ENCODE data around the gene NADK2.

The NADK2 gene

GRCh38 chr5:36246036-36246800 lies 4.5 kb upstream of the NADK2 start:
- DNase-seq (ENCODE audit: low spot score), result no peak

GRCh38 chr5:36244076-36244475 lies 2.4 kb upstream of the NADK2 start:
- no peak for DNase-seq (ENCODE audit: low spot score)

GRCh38 chr5:36243653-36244052 lies 1.9 kb upstream of the NADK2 start:
- no peak for DNase-seq (ENCODE audit: low spot score)

GRCh38 chr5:36242534-36243485 lies 1.1 kb upstream of the NADK2 start:
- peak; percentile 5 for DNase-seq (ENCODE audit: low spot score)

- peak; percentile 60 for DNase-seq (ENCODE audit: low spot score)
These were observed 720 bp downstream of the NADK2 start for GRCh38 chr5:36240779-36241630.

- DNase-seq (ENCODE audit: low spot score), result peak; percentile 9
These were observed 2.1 kb downstream of the NADK2 start for GRCh38 chr5:36239370-36240293.

- no peak for DNase-seq (ENCODE audit: low spot score)
These were observed 3.0 kb downstream of the NADK2 start for GRCh38 chr5:36238502-36239295.

GRCh38 chr5:36237751-36238150 lies 4.0 kb downstream of the NADK2 start:
- DNase-seq (ENCODE audit: low spot score), result no peak

DNA sequence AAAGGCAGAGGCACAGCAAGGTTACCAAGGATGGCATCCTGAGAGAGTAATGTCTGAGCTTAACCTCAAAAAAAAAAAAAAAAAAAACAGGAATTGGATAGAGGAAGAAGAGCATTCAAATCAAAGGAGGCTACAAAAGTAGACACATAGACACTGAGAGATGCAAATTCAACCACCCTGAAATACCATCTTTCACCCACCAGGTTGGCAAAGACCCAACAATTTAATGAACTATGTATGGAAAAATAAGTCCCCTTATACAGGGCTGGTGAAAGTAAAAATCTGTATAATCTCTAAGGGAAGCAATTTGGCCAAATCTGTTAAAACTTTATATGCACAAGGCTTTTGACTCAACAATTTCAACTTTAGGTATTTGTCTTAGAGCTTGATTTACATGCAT lies 4.9 kb downstream of the NADK2 start:
- DNase-seq (ENCODE audit: low spot score), result peak; percentile 49

DNA sequence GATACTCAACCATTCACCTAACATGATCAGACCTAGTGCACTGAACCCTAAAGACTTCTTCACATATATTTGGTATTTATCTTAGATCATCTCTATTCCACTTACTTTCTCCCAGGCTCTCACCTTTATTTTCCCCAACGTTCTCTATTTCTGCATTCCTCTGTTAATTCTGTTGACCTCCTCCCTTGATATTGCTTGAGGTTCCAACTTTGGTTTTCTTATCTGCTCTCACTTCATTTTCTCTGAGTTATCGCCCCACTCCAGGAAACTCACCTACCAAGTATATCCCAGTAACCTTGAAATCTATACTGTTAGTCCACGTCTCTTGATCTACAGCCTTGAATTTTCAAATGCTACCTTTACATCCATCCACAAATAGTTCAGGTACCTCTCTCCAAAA lies 9.2 kb downstream of the NADK2 start:
- DNase-seq (ENCODE audit: low spot score), result no peak

- DNase-seq (ENCODE audit: low spot score), result no peak
These were observed 11.5 kb downstream of the NADK2 start for GRCh38 chr5:36230151-36230790.

GRCh38 chr5:36228505-36228904 lies 13.2 kb downstream of the NADK2 start:
- no peak for DNase-seq (ENCODE audit: low spot score)

GRCh38 chr5:36227046-36227445 lies 14.7 kb downstream of the NADK2 start:
- DNase-seq (ENCODE audit: low spot score), result no peak

- DNase-seq (ENCODE audit: low spot score), result no peak
These were observed 19.1 kb downstream of the NADK2 start for GRCh38 chr5:36222620-36223019.

- DNase-seq (ENCODE audit: low spot score), result no peak
These were observed 23.7 kb downstream of the NADK2 start for GRCh38 chr5:36217988-36218387.

DNA sequence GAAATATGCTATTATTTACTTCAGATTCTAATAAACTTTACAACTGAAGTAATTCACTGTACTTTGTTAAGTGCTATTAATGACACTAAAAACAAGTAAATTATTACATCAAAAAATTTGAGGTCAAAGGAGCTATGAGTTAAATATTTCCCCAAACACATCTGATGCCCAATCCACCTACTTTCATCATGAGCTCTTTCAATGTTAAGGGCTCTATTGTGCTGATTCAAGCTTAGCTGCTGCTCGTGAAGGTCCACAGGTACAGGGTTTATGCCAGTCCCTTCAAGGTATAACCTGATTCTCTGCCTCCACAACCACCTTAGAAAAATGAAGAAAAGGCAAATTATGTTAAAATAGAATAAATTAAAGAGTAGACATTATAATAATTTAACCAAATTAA lies 24.2 kb downstream of the NADK2 start:
- no peak for DNase-seq (ENCODE audit: low spot score)

GRCh38 chr5:36215910-36216309 lies 25.8 kb downstream of the NADK2 start:
- no peak for DNase-seq (ENCODE audit: low spot score)

DNA sequence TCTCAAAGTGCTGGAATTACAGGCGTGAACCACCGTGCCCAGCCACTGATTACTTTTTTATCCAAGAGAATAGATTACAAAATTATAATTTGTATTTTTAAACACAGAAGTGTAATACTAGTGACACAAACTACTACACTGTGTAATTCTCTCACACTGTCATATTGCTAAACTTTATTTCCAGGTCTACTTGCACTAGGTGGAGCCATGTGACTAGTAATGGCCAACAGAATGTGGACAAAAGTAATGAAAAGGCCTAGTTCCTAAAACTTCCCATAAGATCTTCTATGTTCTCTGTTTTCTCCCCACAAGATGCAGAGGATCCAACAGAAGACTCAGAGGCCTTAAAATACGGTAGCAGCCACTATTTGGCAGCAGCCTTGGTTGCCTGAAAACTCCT lies 27.3 kb downstream of the NADK2 start:
- no peak for DNase-seq (ENCODE audit: low spot score)

GRCh38 chr5:36209664-36210063 lies 32.1 kb downstream of the NADK2 start:
- no peak for DNase-seq (ENCODE audit: low spot score)

DNA sequence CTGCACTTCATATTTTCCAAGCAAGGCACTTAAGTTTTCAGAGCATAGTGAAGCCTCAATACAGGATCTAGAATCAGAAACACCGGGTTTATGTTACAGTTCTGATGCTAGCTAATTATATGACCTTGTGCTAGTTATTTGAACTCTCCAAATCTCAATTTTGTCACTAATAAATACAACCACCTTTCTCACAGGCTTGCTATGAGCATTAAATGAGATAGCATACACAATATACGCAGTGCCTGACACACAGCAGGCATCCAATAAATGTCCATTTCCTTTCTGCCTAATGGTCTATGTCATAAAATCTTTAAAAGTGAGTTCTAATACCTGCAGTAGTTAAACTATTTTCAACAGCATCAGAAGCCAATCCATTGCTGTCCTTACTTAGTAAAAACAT lies 32.9 kb downstream of the NADK2 start:
- DNase-seq (ENCODE audit: low spot score), result no peak
